Stomach smooth muscle (tissue), 2 donors: Measurements from ENCODE around the gene ELAPOR1.

ENCODE experiments used
- H3K27ac ChIP-seq: one replicate; pipeline ENCODE4 v1.7.0; 2013; ENCODE audit warnings: mild to moderate bottlenecking, low read length, inconsistent platforms
- H3K27me3 ChIP-seq, 2 donors: one replicate each; pipeline ENCODE4 v1.7.0; 2013; ENCODE audit warnings: low read length in 2 of 2; ENCODE audit not compliant: insufficient read depth in 2 of 2, control insufficient read depth in 1 of 2
- H3K36me3 ChIP-seq, 2 donors: one replicate each; pipeline ENCODE4 v1.7.0; 2013; ENCODE audit warnings: low read length in 2 of 2; ENCODE audit not compliant: control insufficient read depth in 2 of 2, insufficient read depth in 2 of 2
- H3K4me1 ChIP-seq: one replicate; pipeline ENCODE4 v1.7.0; 2013; ENCODE audit warnings: low read length; ENCODE audit not compliant: control insufficient read depth, insufficient read depth
- H3K4me3 ChIP-seq, 2 donors: one replicate each; pipeline ENCODE4 v1.7.0; 2013; ENCODE audit warnings: low read length in 2 of 2
- H3K9ac ChIP-seq, 2 donors: one replicate each; pipeline ENCODE4 v1.7.0; 2013; ENCODE audit warnings: low read length in 2 of 2, mild to moderate bottlenecking in 1 of 2
- H3K9me3 ChIP-seq, 2 donors: one replicate each; pipeline ENCODE4 v1.7.0; 2013; ENCODE audit warnings: low read length in 2 of 2; ENCODE audit not compliant: control insufficient read depth in 2 of 2
- donor health status: healthy.
- donor health status: Pancreatic carcinoma.

The ELAPOR1 gene

DNA sequence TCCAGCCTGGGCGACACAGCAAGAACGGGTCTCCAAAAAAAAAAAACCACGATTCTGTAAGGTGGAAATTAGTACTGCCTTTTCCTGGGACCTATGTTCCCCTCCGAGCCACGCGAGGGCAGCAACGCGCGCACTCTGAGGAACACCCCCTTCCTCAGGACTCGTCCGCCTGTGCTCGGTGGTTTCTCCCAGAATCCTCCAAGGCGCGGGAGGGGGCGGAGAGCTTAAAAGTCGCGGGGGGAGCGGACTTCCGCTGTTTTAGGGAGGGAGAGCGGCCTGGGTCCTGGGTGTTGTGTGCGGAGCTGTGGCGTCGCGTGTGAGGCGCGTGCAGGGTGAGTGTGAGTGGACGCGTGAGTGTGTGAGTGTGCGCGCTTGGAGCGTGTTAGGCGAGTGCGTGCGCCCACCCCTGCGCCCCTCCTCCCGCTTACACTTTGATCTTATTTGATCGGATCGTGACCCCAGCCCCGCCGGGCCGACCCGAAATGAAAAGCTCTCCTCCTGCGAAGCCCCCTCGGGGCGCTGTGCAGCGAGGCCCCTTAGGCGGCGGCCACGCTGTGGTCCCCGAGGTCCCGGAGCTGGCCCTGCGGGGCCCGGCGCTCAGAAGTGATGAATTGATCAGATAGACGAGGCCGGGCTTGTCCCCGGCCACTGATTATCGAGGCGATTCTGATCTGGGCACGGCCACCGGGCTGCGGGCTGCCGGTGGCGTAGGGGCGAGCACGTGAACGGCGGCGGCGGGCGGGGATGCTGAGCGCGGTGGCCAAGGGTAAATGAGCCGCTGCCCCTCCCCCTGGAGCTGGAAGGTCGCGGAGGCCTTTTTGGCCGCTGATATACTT is 13.8 kb upstream of the ELAPOR1 start:
- Histone ChIP-seq H3K27ac (peak overlapping the region; percentile 88), H3K27me3 (no peaks in the 10 kb centered on the region), H3K9ac (peak overlapping the region; percentile 91 to 99), H3K9me3 (no peaks in the 10 kb centered on the region), H3K4me1 (peaks cover 10% of the 10 kb centered on the region), H3K4me3 (peak overlapping the region; percentile 92 to 93), H3K36me3 (peaks cover 0 to 3% of the 10 kb centered on the region in 2 donors)

DNA sequence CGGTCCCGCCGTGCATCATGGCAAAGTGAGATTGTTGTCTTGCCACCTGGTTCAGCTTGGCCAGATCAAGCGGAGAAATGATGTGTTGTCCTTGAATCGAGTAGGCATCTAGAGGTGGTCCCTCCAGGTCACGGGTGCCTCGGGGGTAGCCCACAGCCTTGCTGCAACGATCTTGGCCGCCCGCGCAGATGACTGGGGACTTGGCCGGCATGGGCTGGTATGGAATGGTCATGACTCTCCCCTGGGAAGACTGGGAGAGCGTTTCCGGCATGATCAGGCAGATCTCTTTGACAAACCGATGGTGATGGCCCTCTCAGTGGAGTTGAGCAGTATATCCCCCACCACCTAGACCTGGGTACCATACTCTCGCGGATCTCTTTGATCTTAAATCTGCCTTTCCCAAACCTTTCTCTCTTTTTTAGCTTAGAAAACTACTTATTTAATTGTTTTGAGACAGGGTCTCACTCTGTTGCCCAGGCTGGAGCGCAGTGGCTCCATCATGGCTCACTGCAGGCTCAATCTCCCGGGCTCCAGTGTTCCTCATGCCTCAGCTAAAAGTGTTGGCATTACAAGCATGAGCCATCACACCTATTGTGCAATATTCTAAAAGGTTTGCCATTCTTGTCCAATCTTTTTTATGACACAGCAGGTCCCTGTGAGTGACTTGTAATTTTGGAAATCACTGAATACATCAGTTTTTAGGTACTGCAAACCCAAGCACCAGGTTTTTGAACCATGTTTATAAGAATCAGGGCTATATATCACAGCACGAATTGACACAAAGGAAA is 9.4 kb upstream of the ELAPOR1 start:
- H3K4me1 ChIP-seq: peaks cover 8% of the 10 kb centered on the region
- no peaks in the 10 kb centered on the region for H3K27me3 ChIP-seq
- H3K9ac ChIP-seq: no peak overlapping the region
- H3K9me3 ChIP-seq: no peaks in the 10 kb centered on the region
- H3K4me3 ChIP-seq: no peak overlapping the region
- H3K36me3 ChIP-seq: no peaks in the 10 kb centered on the region
- no peak overlapping the region for H3K27ac ChIP-seq

DNA sequence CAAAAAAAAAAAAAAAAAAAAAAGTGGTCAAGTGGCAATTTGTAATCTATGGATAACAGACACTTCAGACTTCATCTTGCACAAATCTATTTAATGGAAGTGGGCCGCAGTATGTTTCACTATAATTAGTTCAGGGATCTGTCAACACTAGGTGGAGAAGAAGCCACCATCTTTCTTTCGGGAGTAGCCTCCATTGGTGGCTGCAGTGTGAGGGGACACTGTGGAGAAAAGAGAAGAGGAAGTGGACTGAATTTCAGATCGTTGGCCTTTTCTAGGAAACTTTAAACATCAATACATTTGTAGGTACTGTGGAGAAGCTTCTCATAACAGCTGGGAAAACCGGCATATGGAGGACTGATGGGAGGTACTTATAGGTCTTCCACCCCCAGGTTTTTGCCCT is 8.0 kb upstream of the ELAPOR1 start:
- peaks cover 4% of the 10 kb centered on the region for H3K4me1 ChIP-seq

DNA sequence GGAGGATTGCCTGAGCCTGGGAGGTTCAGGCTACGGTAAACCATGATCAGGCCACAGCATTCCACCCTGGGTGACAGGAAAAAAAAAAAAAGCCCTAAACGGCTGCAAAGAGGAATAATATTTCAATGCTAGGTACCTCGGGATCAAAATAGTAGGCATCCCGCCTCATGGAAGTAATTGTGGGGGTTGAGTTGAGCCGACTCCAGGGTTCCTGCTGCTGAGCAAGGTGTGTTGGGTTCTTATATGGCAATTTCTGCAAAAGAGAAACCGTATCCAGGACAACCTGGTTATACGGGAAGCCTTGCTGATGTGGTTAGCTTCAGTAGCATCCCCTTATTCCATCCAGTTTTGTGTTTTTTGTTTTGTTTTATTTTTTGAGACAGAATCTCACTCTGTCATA is 6.1 kb upstream of the ELAPOR1 start:
- no peaks in the 10 kb centered on the region for H3K9me3 ChIP-seq

More for the DNA sequence above, 8.0 kb upstream of the ELAPOR1 start:
- Histone ChIP-seq H3K36me3 (no peaks in the 10 kb centered on the region), H3K27me3 (peaks cover 0 to 1% of the 10 kb centered on the region in 2 donors), H3K9ac (no peak overlapping the region), H3K27ac (no peak overlapping the region), H3K4me3 (no peak overlapping the region), H3K9me3 (no peaks in the 10 kb centered on the region)

DNA sequence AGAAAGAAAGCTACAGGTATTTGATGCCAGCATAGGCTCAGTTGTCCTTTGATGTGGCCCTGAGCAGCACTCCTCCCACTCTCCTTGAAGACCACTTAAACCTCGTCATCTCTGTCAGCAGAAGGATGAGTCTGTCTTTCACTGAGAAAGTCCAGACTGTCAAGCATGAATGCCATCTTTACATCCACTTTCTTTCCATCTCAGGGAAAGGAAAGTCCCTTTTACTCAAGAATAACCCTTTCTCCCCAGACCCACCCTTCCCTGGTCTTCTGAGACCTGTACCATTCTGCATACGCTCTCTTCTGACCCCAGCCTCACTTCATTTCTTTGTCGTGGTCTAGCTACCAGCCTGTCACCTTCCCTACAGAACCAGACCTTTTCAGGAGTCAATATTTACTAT is 4.0 kb upstream of the ELAPOR1 start:
- H3K27me3 ChIP-seq: peaks cover 16% of the 10 kb centered on the region in 2 donors
- H3K27ac ChIP-seq: no peak overlapping the region
- no peak overlapping the region for H3K4me3 ChIP-seq
- peaks cover 22% of the 10 kb centered on the region for H3K4me1 ChIP-seq
- H3K9me3 ChIP-seq: no peaks in the 10 kb centered on the region
- H3K36me3 ChIP-seq: no peaks in the 10 kb centered on the region
- no peak overlapping the region for H3K9ac ChIP-seq

More for the DNA sequence above, 6.1 kb upstream of the ELAPOR1 start:
- Histone ChIP-seq H3K27ac (no peak overlapping the region), H3K9ac (no peak overlapping the region), H3K4me1 (peaks cover 7% of the 10 kb centered on the region), H3K4me3 (no peak overlapping the region), H3K27me3 (peaks cover 0 to 7% of the 10 kb centered on the region in 2 donors), H3K36me3 (no peaks in the 10 kb centered on the region)

DNA sequence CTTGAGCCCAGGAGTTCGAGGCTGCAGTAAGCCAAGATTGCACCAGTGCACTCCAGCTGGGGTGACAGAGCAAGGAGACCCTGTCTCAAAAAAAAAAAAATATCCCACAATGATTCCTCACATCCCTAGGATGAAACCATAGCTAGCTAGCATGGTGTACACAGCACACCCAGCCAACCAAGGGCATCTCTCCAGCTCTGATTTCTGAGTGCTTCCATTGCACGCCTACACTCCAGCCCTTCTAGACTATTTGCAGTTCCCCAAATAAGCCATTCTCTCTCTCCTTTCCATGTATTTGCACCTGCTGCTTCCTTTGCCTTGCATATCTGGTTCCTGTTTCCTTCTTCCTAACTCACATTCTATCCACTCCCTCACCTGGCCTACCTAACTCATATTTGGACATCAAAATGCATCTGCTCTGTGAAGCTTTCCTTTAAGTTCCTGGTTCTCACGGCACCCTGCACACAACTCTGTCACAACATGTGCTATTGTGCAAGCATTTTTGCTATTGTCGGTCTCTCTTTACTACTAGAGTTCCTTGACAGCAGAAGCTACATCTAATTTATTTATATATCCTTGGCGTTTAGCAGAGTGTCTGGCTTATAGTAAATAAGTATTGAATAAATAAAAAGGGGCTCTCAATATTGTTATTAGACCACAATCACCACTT is 2.4 kb upstream of the ELAPOR1 start:
- Histone ChIP-seq H3K4me1 (peaks cover 22% of the 10 kb centered on the region), H3K36me3 (no peaks in the 10 kb centered on the region), H3K4me3 (no peak overlapping the region), H3K9ac (no peak overlapping the region), H3K9me3 (no peaks in the 10 kb centered on the region), H3K27ac (no peak overlapping the region), H3K27me3 (peaks cover 23 to 27% of the 10 kb centered on the region in 2 donors)

DNA sequence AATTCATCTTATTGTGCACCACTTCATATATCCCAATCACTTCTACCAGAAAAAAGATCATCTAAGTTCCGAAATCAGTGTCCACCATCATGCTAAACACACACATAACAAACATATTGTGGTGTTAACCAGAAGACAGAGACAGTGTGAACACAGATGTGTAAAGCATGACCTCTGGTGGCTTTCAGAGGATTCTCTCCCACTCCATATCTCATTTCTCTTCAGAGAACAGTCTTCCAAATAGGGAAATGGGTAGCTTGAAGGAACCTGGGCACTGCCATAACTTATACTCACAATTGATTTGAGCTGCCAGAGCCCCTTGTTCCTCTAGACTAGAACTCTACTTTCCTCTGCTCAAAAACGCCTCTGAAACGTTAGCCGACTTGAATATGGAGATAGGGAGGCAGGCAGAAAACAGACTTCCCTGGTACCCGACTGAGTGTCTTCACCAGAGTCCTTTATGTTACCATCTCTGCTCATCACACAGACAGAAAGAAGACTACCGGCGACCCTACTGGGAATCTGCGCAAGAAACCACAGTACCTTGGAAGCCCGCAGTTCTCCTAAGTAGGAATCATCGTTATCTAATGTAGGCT is 1.8 kb upstream of the ELAPOR1 start:
- H3K27me3 ChIP-seq: peaks cover 23 to 28% of the 10 kb centered on the region in 2 donors
- H3K9ac ChIP-seq: peak overlapping the region in 1 of 2 donors; percentile 26

DNA sequence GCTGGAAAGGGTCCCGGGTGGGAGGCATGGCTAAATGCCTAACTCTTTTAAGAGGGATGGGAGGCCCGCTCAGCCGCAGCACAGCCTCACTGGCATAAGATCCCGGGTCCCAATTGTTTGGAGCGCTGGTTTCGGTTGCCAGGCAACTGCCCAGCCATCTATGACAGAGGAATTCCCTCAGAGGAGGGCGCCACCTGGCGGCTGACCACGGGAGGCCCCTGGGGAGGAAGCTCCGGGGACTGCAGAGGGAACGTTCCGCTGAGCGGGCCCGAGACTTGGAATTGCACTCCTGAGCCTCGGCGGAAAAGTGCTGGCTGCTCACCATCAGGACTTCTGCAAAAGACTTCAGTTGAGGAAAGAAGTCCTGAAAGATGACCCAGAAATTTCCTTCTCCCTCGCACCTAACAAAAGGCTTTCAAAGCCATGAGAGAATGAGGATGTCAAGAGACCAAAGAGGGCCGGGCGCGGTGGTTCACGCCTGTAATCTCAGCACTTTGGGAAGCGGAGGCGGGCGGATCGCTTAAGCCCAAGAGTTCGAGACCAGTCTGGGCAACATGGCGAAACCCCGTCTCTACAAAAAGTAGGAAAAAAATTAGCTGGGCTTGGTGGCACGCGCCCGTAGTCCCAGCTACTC is 1.1 kb upstream of the ELAPOR1 start:
- Histone ChIP-seq H3K27me3 (peaks cover 23 to 28% of the 10 kb centered on the region in 2 donors), H3K27ac (no peak overlapping the region), H3K4me3 (peak overlapping the region; percentile 56 to 70), H3K36me3 (no peaks in the 10 kb centered on the region), H3K4me1 (peaks cover 22% of the 10 kb centered on the region), H3K9me3 (no peaks in the 10 kb centered on the region), H3K9ac (peak overlapping the region in 1 of 2 donors; percentile 26)

More for the DNA sequence above, 1.8 kb upstream of the ELAPOR1 start:
- Histone ChIP-seq H3K27ac (no peak overlapping the region), H3K9me3 (no peaks in the 10 kb centered on the region), H3K4me3 (peak overlapping the region; percentile 52 to 70), H3K36me3 (no peaks in the 10 kb centered on the region), H3K4me1 (peaks cover 22% of the 10 kb centered on the region)

DNA sequence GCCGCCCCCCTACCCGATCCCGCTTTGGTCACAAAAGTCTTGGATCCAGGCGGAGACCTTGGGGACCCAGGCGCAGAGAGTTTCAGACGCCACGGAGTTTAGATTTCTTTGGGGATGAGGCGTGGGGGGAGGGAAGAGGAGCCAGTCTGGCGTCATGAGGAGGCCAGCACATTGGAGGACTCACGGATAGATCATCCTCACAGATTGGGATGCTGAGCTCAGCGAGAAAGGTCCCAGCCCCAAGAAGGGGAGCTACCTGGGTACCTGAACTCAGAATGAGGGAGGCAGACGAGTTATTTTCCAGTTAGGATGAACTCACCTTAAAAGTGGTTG is 393 bp downstream of the ELAPOR1 start:
- Histone ChIP-seq H3K4me1 (peaks cover 22% of the 10 kb centered on the region), H3K27me3 (peaks cover 23 to 28% of the 10 kb centered on the region in 2 donors), H3K36me3 (no peaks in the 10 kb centered on the region), H3K27ac (no peak overlapping the region), H3K9ac (no peak overlapping the region), H3K9me3 (no peaks in the 10 kb centered on the region), H3K4me3 (peak overlapping the region; percentile 56 to 70)

DNA sequence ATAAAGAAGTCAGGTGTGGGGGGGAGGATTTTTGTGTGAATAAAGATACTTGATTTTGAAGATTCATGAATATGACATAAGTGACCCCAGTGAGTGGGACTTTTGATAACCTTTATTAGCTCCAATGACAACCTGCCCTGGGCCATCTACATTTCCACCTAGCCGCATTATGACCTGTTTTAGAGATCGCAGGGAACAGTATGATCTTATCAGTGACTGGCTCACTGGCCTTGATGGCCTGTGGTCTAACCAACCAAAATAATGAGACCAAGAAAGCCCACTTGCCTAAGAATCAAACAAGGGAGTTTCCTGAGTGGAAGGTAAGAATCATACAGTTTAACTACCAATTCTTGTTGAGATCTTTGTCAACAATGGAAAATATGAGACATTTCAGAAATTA is 1.8 kb downstream of the ELAPOR1 start:
- peaks cover 22% of the 10 kb centered on the region for H3K4me1 ChIP-seq
- H3K9ac ChIP-seq: no peak overlapping the region
- H3K27me3 ChIP-seq: peaks cover 23 to 28% of the 10 kb centered on the region in 2 donors
- H3K9me3 ChIP-seq: no peaks in the 10 kb centered on the region
- no peak overlapping the region for H3K4me3 ChIP-seq
- no peaks in the 10 kb centered on the region for H3K36me3 ChIP-seq
- H3K27ac ChIP-seq: no peak overlapping the region
